GM10248 (cell line): ENCODE measurements around the gene MAPK10.

Experiments used
- CTCF ChIA-PET: fragments of 300-600 bp; sonication (Branson Sonifier 250); formaldehyde crosslinking; extraction: SDS; loops from one replicate; lab custom pipeline; 2021; ENCODE audit warnings: antibody characterized with exemption; lab: Yijun Ruan, JAX
- POLR2A ChIA-PET: fragments of 350-650 bp; sonication (Branson Sonifier 250); formaldehyde crosslinking; extraction: SDS; loops from one replicate; lab custom pipeline; 2020; ENCODE audit warnings: antibody characterized with exemption; lab: Yijun Ruan, JAX
- DNase-seq: peaks from one replicate; pipeline ENCODE4 v3.0.0; 2012; ENCODE audit errors: extremely low spot score
- CTCF ChIP-seq: IDR thresholded peaks from 2 replicates; pipeline ENCODE4 v1.5.1; 2012; ENCODE audit warnings: mild to moderate bottlenecking, low read depth; ENCODE audit errors: extremely low read depth, missing control alignments, control extremely low read depth

The MAPK10 gene

DNA sequence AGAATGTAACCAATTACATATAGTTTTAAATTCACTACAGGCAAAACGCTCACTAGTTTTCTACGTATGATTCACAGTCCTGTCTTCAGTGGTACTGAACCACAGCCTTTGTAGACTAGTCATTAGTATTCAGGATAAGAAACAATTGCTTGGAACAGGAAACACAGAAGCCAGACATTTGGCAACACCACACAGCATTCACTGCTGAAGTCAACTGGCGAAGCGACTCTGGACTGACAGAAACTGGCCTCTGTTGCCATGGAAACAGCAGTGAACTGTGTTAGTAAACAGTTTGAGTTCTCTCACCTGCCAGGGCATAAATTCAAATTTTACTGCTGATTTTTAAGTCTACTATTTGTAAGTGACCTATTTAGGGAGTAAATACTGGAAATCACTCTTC, 57.6 kb downstream of the MAPK10 start:
- no peak for TF ChIP-seq CTCF
- DNase-seq: no peak
- POLR2A ChIA-PET: no interaction called here
- CTCF ChIA-PET: no interaction called here

DNA sequence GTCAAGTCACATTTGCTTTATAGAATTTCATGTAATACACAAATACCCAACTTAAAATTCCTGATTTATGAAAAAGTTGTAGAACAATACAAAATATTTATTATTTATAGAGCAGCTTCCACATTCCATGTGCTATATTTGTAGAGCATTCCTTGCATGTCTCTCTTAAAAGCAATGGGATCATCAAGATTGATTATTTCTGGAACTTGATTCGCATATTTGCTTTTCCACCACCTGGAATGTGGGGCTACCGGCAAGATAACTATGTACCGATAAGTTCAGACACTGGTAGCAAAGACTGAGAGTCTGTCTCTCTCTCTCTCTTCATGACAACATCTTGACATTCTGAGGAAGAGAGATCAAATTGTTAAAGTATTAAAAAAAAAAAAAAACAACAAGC, 59.3 kb downstream of the MAPK10 start:
- CTCF ChIA-PET: interaction anchor here (0.7 to 1.5 kb wide), 4 partner anchors 10 to 333 kb away, joined by 3 to 4 read pairs (median 3); no protein-coding TSS in a partner anchor
- TF ChIP-seq CTCF: no peak

GRCh38 chr4:86296865-86297264, 63.0 kb downstream of the MAPK10 start:
- POLR2A ChIA-PET: no interaction called here
- TF ChIP-seq CTCF: no peak
- CTCF ChIA-PET: no interaction called here
- no peak for DNase-seq

More for the DNA sequence above, 59.3 kb downstream of the MAPK10 start:
- no peak for DNase-seq
- POLR2A ChIA-PET: no interaction called here

DNA sequence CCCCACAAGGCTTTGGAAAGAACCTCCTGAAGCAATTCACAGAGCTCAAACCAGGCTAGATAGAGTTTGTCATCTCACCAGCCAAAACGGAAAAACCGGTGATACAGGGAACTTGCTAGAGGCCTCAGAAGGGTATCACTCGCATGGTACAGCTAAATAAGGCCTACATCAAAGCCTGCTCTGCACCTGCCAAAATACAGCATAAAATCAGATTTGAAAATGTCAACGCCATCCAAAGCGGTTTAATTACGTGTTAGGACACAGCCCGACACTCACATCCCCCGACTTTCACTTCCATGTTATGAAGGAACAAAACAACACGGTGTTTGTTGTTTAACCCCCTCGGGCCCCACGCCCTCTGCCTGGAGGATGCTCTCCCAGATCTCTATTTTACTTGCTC, 65.0 kb downstream of the MAPK10 start:
- TF ChIP-seq CTCF: no peak
- POLR2A ChIA-PET: no interaction called here
- CTCF ChIA-PET: no interaction called here
- peak; percentile 7 for DNase-seq

DNA sequence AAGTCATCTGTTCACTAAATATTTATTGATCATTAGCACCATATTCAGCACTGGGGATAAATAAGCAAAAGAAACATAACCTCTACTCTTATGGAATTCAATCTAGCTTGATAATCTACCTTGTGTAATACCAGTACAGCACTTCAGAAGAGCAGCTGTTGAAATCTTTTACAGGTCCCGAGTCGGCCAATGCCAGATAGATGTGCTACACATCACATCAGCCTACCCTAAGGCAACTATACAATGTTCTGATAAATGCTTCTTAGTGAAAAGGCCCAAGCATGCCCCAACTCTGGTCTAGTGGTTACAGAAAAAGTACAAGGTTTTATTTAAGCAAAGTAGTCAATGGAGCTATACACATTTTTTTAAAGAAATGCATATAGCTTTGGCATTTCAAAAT, 68.7 kb downstream of the MAPK10 start:
- TF ChIP-seq CTCF: no peak
- POLR2A ChIA-PET: no interaction called here
- DNase-seq: no peak
- CTCF ChIA-PET: interaction anchor here (1.6 kb wide), 2 partner anchors 10 to 17 kb away, joined by 4 read pairs; no protein-coding TSS in a partner anchor

GRCh38 chr4:86286726-86287125, 73.1 kb downstream of the MAPK10 start:
- ChIA-PET POLR2A (no interaction called here), CTCF (no interaction called here)
- no peak for DNase-seq
- no peak for TF ChIP-seq CTCF

GRCh38 chr4:86283371-86283770, 76.5 kb downstream of the MAPK10 start:
- no peak for TF ChIP-seq CTCF
- POLR2A ChIA-PET: no interaction called here
- DNase-seq: no peak
- CTCF ChIA-PET: no interaction called here
